ENCODE results near the gene ST6GAL1.

Gene ST6GAL1

GRCh38 chr3:187039723-187040414, 109.5 kb downstream of the ST6GAL1 start:
- TF ChIP-seq, protein P1, sequence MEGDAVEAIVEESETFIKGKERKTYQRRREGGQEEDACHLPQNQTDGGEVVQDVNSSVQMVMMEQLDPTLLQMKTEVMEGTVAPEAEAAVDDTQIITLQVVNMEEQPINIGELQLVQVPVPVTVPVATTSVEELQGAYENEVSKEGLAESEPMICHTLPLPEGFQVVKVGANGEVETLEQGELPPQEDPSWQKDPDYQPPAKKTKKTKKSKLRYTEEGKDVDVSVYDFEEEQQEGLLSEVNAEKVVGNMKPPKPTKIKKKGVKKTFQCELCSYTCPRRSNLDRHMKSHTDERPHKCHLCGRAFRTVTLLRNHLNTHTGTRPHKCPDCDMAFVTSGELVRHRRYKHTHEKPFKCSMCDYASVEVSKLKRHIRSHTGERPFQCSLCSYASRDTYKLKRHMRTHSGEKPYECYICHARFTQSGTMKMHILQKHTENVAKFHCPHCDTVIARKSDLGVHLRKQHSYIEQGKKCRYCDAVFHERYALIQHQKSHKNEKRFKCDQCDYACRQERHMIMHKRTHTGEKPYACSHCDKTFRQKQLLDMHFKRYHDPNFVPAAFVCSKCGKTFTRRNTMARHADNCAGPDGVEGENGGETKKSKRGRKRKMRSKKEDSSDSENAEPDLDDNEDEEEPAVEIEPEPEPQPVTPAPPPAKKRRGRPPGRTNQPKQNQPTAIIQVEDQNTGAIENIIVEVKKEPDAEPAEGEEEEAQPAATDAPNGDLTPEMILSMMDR (IDR thresholded peaks at IDR 0.05; ENCODE audit: low read depth, low read length), result no peak
- no peak overlapping the region for H3K4me3 ChIP-seq (ENCODE audit: low read depth, low read length)

DNA sequence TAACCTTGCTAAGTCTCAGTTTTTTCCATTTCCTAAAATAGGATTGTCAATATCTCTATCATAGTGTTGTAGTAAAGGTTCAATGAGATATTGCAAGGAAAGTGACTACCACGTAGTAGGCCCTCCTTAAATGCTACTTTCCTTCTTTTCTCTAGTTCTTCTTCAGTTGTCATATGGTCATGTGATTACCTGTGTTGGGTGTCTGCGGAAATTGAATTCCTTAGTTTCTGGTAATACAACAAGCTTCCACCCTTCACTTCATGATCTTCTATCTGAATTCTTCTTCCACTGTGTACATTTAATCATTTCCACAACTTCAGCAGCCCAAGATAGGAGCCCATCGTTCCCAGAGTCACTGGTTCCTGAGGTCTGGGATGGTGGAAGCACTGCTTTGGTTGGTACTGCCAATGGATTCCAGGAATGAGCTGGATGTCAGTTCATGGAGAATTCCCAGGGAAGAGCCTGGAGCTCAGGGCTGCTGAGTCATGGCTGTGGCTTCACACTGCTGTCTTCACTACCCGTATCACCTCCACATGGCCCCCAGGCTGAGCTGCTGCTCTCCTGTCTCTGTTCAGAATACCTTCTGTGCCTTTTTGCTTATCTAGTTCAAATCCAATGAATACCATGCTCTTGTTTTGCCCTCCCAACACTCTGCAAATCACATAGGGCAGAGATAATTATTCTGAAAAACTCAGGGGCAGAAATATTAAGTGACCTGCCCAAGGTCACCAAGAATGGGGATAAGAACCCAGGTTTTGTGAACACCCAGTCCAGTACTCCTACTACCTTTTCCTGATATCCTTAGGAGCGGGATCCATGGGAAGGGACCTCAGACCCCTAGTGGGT, 110.4 kb downstream of the ST6GAL1 start:
- TF ChIP-seq, protein P1 (IDR thresholded peaks at IDR 0.05; ENCODE audit: low read depth, low read length), result no peak
- H3K4me3 ChIP-seq (ENCODE audit: low read depth, low read length), result no peak overlapping the region

DNA sequence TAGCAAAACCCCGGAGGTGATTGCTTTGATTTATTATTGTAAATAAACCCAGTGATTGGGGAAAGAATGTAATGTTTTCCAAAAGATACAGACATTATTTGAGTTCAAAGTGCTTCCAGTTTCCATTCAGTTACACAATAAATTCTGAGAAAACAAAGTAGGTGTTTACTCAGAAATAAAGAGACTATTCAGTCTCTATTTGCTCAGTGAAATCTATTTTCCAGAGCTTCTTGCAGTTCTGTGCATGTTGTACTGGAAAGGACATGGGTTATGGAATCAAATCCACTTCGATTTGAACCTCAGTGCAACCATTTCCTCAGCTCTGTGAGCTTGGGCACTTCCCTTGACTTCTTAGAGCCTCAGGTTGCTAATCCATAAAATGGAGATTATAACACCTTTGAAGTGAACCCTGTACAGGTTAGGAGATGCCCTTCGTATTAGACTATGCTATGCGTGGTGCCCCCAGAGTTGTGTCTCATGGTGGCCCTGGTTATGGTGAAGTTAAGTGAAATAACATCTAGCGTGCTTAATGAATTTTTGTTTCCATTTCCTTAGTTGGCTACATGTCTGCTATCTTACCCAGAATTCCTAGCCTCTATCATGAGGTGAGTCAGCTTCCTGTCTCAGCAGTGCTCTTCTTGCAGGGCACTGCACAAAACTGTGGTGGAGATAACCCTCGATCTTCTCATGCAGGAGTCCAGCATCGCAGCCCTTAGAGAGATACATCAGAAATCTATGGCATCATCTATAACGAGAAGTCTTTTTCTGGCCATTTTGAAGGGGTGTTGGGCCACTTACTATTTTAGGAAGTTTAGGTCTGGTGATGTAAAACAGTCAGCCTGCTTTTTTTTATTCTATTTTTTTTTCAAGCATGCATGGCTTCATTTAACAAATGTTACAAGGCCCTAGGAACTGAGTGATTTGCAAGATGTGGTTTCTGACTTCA, 111.3 kb downstream of the ST6GAL1 start:
- TF ChIP-seq, protein P1 (IDR thresholded peaks at IDR 0.05; ENCODE audit: low read depth, low read length), result no peak

DNA sequence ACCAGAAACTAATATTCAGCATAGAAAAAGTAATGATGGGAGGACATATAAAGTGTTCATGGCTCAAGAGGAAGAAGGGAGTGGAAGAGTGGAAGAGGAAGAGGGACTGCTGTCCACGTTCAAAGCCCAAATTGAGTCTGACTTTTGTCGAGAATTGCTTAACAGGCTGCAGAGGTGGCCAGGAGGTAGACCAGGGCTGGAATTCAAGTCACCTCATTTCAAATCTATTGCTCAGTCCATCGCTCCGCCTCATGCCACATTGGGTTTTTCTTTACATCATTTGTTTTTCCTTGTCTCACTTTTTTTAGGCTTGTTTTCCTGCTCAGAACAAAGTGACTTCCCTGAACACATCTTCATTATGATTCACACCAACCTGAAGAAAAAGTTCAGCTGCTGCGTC, 112.0 kb downstream of the ST6GAL1 start:
- TF ChIP-seq, protein P1 (IDR thresholded peaks at IDR 0.05; ENCODE audit: low read depth, low read length), result no peak
- H3K4me3 ChIP-seq (ENCODE audit: low read depth, low read length), result no peak overlapping the region

More for the DNA sequence above, 111.3 kb downstream of the ST6GAL1 start:
- H3K4me3 ChIP-seq (ENCODE audit: low read depth, low read length), result no peak overlapping the region

DNA sequence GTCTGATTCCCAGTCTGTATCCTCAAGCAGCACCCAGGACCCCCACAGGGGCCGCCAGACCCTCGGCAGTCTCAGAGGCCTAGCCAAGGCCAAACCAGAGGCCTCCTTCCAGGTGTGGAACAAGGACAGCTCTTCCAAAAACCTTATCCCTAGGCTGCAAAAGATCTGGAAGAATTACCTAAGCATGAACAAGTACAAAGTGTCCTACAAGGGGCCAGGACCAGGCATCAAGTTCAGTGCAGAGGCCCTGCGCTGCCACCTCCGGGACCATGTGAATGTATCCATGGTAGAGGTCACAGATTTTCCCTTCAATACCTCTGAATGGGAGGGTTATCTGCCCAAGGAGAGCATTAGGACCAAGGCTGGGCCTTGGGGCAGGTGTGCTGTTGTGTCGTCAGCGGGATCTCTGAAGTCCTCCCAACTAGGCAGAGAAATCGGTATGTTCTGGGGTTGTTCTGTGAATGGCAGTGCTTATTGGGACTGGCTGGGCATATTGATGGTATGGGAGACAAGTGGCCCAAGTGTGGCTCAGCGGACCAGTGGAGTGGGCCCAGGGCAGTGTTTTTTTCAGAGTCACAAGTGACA, 112.6 kb downstream of the ST6GAL1 start:
- TF ChIP-seq, protein P1 (IDR thresholded peaks at IDR 0.05; ENCODE audit: low read depth, low read length), result no peak
- H3K4me3 ChIP-seq (ENCODE audit: low read depth, low read length), result no peak overlapping the region

GRCh38 chr3:187044206-187044605, 113.9 kb downstream of the ST6GAL1 start:
- no peak overlapping the region for H3K4me3 ChIP-seq (ENCODE audit: low read depth, low read length)
- TF ChIP-seq, protein P1 (IDR thresholded peaks at IDR 0.05; ENCODE audit: low read depth, low read length), result no peak

Data from WI38 (cell line).